Measurements from ENCODE around the gene OR4K13. TPM values are rescaled to one million over a fixed set of nuclear protein-coding genes. Genes with fewer than 3 reads are reported as not detected.

The OR4K13 gene, protein sequence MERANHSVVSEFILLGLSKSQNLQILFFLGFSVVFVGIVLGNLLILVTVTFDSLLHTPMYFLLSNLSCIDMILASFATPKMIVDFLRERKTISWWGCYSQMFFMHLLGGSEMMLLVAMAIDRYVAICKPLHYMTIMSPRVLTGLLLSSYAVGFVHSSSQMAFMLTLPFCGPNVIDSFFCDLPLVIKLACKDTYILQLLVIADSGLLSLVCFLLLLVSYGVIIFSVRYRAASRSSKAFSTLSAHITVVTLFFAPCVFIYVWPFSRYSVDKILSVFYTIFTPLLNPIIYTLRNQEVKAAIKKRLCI
- total RNA-seq: under 0.01 TPM in 1 of 2 replicates, not detected in the other

DNA sequence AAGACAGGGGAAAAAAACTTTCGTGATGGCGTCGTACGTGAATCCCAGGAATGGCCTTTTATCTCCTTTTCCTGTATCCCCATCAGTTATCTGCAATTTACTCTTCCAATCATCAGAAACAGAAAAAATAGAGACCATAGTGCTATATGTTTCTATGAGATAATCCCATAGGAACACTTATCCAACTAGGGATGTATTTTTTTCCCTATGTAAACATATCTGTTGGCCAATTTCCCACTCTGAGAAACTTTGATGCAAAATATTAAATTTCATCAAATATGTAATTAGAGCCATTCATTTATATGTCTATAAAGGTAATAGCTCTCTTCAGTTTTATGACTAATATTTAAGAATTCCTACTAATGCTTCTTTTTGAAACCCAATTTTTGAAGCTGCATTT is at the start of gene OR4K13:
TSS of gene OR4K13 (minus strand) at position 101 of the 400 bp plus-strand sequence. CDS start 1,280 bp downstream, outside the sequence.

GRCh38 chr14:20059745-20060144 is 23.9 kb upstream of the OR4K13 start, which contains the start of gene OR4L1:
Gene OR4L1 (plus strand): TSS chr14:20060045. CDS start chr14:20060045, 0 bp downstream.

GRCh38 chr14:20019257-20019865 is 16.5 kb downstream of the OR4K13 start, which contains the start of gene OR4K14:
Gene OR4K14 (minus strand): TSS chr14:20019307. CDS start chr14:20015193, 4,114 bp downstream.

GRCh38 chr14:20001863-20002262 is 34.0 kb downstream of the OR4K13 start, which contains the start of gene OR4Q2:
Gene OR4Q2 (plus strand): TSS chr14:20002163.

Other genes with a start within 250 kb of the OR4K13 start
- gene OR4N2, start 232.3 kb downstream of the OR4K13 start, total RNA-seq: not detected in 2 replicates
- not detected in 2 replicates for gene OR4K2, start 160.9 kb downstream of the OR4K13 start, total RNA-seq
- gene OR4K5, start 115.4 kb downstream of the OR4K13 start, total RNA-seq: not detected in 2 replicates
- not detected in 2 replicates for gene OR4K1, start 105.1 kb downstream of the OR4K13 start, total RNA-seq
- not detected in 2 replicates for gene OR4K15, start 60.4 kb downstream of the OR4K13 start, total RNA-seq
- not detected in 2 replicates for gene OR4Q2, start 33.9 kb downstream of the OR4K13 start, total RNA-seq
- not detected in 2 replicates for gene OR4K14, start 16.7 kb downstream of the OR4K13 start, total RNA-seq
- gene OR4L1, start 24.0 kb upstream of the OR4K13 start, total RNA-seq: not detected in 2 replicates
- gene OR4K17, start 74.7 kb upstream of the OR4K13 start, total RNA-seq: not detected in 2 replicates
- gene OR4N5, start 102.8 kb upstream of the OR4K13 start, total RNA-seq: not detected in 2 replicates
- not detected in 2 replicates for gene OR11G2, start 154.9 kb upstream of the OR4K13 start, total RNA-seq
- gene OR11H6, start 187.7 kb upstream of the OR4K13 start, total RNA-seq: not detected in 2 replicates
- not detected in 2 replicates for gene OR11H7, start 192.9 kb upstream of the OR4K13 start, total RNA-seq
- not detected in 2 replicates for gene OR11H4, start 203.2 kb upstream of the OR4K13 start, total RNA-seq